B cell (primary cell): ENCODE data around the gene CRIP3.

Source experiments
- CTCF ChIP-seq: fragments of 200-600 bp; IDR thresholded peaks from one replicate; pipeline ENCODE4 v1.8.0; 2022; ENCODE audit warnings: antibody characterized with exemption, mild to moderate bottlenecking
- EZH2 ChIP-seq: IDR thresholded peaks from 2 replicates; pipeline ENCODE4 v1.6.1; 2012; ENCODE audit warnings: borderline replicate concordance, low read depth, mild to moderate bottlenecking, moderate library complexity, low read length; ENCODE audit not compliant: insufficient read depth, poor library complexity, severe bottlenecking

DNA sequence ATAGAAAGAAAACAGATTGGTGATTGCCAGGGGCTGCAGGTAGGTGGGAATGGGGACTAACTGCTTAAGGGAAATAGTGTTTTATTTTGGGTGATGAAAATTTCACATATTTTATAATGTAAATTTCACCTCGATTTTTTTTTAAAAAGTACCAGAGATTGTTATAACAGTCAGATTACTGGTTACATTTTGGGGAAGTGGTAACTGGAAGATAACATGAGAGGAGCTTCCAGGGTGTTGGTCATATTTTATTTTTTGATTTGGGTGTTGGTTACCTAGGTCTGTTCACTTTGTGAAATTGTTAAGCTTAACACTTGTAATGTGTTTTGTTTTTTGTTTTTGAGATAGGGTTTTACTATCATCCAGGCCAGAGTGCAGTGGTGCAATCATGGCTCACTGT is 17.2 kb upstream of the CRIP3 start:
- no peak for TF ChIP-seq CTCF
- no peak for TF ChIP-seq EZH2
